ENCODE results near the gene KMT2C. TPM values are rescaled to one million over a fixed set of nuclear protein-coding genes. Genes with fewer than 3 reads are reported as not detected.

KMT2C gene
- total RNA-seq, 4 donors from 2014 or later, result 77.4 to 174 (median 114) TPM

- TF ChIP-seq CTCF (IDR thresholded peaks at IDR 0.05), result no peak
- no peak for TF ChIP-seq POLR2A (IDR thresholded peaks at IDR 0.05)
- intact Hi-C loops (cut with DNase I), result loop anchor here (10.0 kb wide), 1 partner anchor 344 kb away; the partner anchor contains the start of gene XRCC2
- Histone ChIP-seq H3K4me1 (peaks cover 10 to 18% of the 10 kb centered on the region in 2 donors), H3K4me3 (replicated peaks in 1 of 3) (no peak overlapping the region), H3K9me3 (no peaks in the 10 kb centered on the region), H3K36me3 (peaks cover 0 to 6% of the 10 kb centered on the region in 2 donors), H3K27ac (no peak overlapping the region), H3K27me3 (no peaks in the 10 kb centered on the region)
- 97 to 98% methylated on average over 2 of the region's 2 CpGs for WGBS, 2 donors
- no peak for DNase-seq
Measured at GRCh38 chr7:152330827-152331226, 105.0 kb downstream of the KMT2C start.

- Histone ChIP-seq H3K27me3 (no peaks in the 10 kb centered on the region), H3K27ac (no peak overlapping the region), H3K36me3 (peaks cover 0 to 6% of the 10 kb centered on the region in 2 donors), H3K4me3 (replicated peaks in 1 of 3) (no peak overlapping the region), H3K4me1 (peaks cover 0 to 5% of the 10 kb centered on the region in 2 donors), H3K9me3 (no peaks in the 10 kb centered on the region)
- no peak for TF ChIP-seq CTCF (IDR thresholded peaks at IDR 0.05)
- intact Hi-C loops (cut with DNase I), result loop anchor here (10.0 kb wide), 1 partner anchor 95 kb away; no protein-coding TSS in a partner anchor
- 89% methylated on average over 2 of the region's 2 CpGs for WGBS, 2 donors
- DNase-seq, result no peak
Measured at GRCh38 chr7:152329469-152329868, 106.3 kb downstream of the KMT2C start.

GRCh38 chr7:152328234-152328633 is 107.6 kb downstream of the KMT2C start:
- intact Hi-C loops (cut with DNase I), result loop anchor here (10.0 kb wide), 1 partner anchor 97 kb away; no protein-coding TSS in a partner anchor
- H3K9me3 ChIP-seq, result no peaks in the 10 kb centered on the region
- H3K4me3 ChIP-seq (replicated peaks in 1 of 3), result no peak overlapping the region

GRCh38 chr7:152315845-152316244 is 120.0 kb downstream of the KMT2C start:
- no peak for DNase-seq
- H3K27me3 ChIP-seq, result no peaks in the 10 kb centered on the region
- TF ChIP-seq CTCF (IDR thresholded peaks at IDR 0.05) (no peak), POLR2A (IDR thresholded peaks at IDR 0.05) (no peak)
- no peak overlapping the region for H3K4me3 ChIP-seq (replicated peaks in 1 of 3)
- H3K27ac ChIP-seq, result no peak overlapping the region
- H3K4me1 ChIP-seq, result peaks cover 26 to 29% of the 10 kb centered on the region in 2 donors
- H3K36me3 ChIP-seq, result no peaks in the 10 kb centered on the region
- no peaks in the 10 kb centered on the region for H3K9me3 ChIP-seq
- intact Hi-C loops (cut with DNase I), result no loop called here
- WGBS, 2 donors, result 92 to 94% methylated on average over 2 of the region's 2 CpGs

More at GRCh38 chr7:152328234-152328633, 107.6 kb downstream of the KMT2C start:
- no peak for DNase-seq
- TF ChIP-seq CTCF (IDR thresholded peaks at IDR 0.05) (no peak), POLR2A (IDR thresholded peaks at IDR 0.05) (no peak)
- WGBS, 2 donors, result 97 to 98% methylated on average over 1 of the region's 1 CpG
- no peak overlapping the region for H3K27ac ChIP-seq
- H3K27me3 ChIP-seq, result no peaks in the 10 kb centered on the region
- H3K4me1 ChIP-seq, result peaks cover 0 to 5% of the 10 kb centered on the region in 2 donors
- H3K36me3 ChIP-seq, result peaks cover 0 to 6% of the 10 kb centered on the region in 2 donors

- Histone ChIP-seq H3K4me1 (peaks cover 26 to 29% of the 10 kb centered on the region in 2 donors), H3K36me3 (peaks cover 0 to 5% of the 10 kb centered on the region in 2 donors), H3K9me3 (no peaks in the 10 kb centered on the region), H3K4me3 (replicated peaks in 1 of 3) (no peak overlapping the region), H3K27ac (peak overlapping the region; percentile 40 to 59 (median 55)), H3K27me3 (no peaks in the 10 kb centered on the region)
- peak; percentile 29 to 30 for DNase-seq
- no peak for TF ChIP-seq CTCF (IDR thresholded peaks at IDR 0.05)
- no peak for TF ChIP-seq POLR2A (IDR thresholded peaks at IDR 0.05)
- WGBS, 2 donors, result 32 to 35% methylated on average over 1 of the region's 1 CpG
- intact Hi-C loops (cut with DNase I), result no loop called here
Measured at GRCh38 chr7:152313831-152314604, 121.8 kb downstream of the KMT2C start.

Measured in thyroid gland (tissue), 4 donors.